Panc1 (cell line): ENCODE measurements around the gene SUV39H1. TPM values are rescaled to one million over a fixed set of nuclear protein-coding genes. Genes with fewer than 3 reads are reported as not detected.

Experiments
- ATAC-seq: fragments of 200-7000 bp; cut with Tn5 transposase; 2 replicates; pipeline ENCODE4 v1.9.1; 2020; ENCODE audit warnings: mild to moderate bottlenecking, moderate library complexity
- BruUV-seq: library from RNA; stranded (reverse); fragments of 400-500 nt; replicated peaks from 2 replicates; lab custom pipeline; 2021; lab: Mats Ljungman, UMichigan
- CTCF ChIA-PET: fragments of 300-600 bp; sonication (Branson Sonifier 250); formaldehyde crosslinking; loops from one replicate; lab custom pipeline; 2022; ENCODE audit warnings: antibody characterized with exemption; lab: Charles Lee
- POLR2A ChIA-PET: fragments of 300-600 bp; sonication (Branson Sonifier 250); formaldehyde crosslinking; loops from one replicate; lab custom pipeline; 2022; ENCODE audit warnings: antibody characterized with exemption; lab: Charles Lee
- DNase-seq: peaks from one replicate; pipeline ENCODE4 v3.0.0-alpha.2; 2010; ENCODE audit warnings: low read depth, low spot score
- H3K27ac ChIP-seq: 2 replicates; pipeline ENCODE4 v1.5.1; 2011; ENCODE audit warnings: mild to moderate bottlenecking, low read length, inconsistent platforms
- H3K27me3 ChIP-seq: fragments of 200-500 bp; sonication (Bioruptor generic); 2 replicates; pipeline ENCODE4 v1.6.0; 2014; ENCODE audit warnings: low read length, inconsistent platforms; ENCODE audit not compliant: control insufficient read depth, insufficient read depth
- H3K36me3 ChIP-seq: fragments of 200-500 bp; sonication (Bioruptor generic); 2 replicates; pipeline ENCODE4 v1.5.1; 2014; ENCODE audit warnings: inconsistent platforms, mild to moderate bottlenecking, low read length, moderate library complexity; ENCODE audit not compliant: control insufficient read depth, insufficient read depth
- H3K4me1 ChIP-seq: 2 replicates; pipeline ENCODE4 v1.5.1; 2011; ENCODE audit warnings: inconsistent platforms, mild to moderate bottlenecking, low read length, moderate library complexity; ENCODE audit not compliant: control insufficient read depth, insufficient read depth
- H3K4me3 ChIP-seq, 2 experiments: 2 replicates each; pipeline ENCODE4 v1.5.1; 2011 to 2012; ENCODE audit warnings: low read depth in 2 of 2, low read length in 2 of 2, mild to moderate bottlenecking in 2 of 2, inconsistent platforms in 1 of 2, moderate library complexity in 1 of 2
- H3K9me3 ChIP-seq: fragments of 200-500 bp; sonication (Bioruptor generic); 2 replicates; pipeline ENCODE4 v1.5.1; 2014; ENCODE audit warnings: low read depth, mild to moderate bottlenecking, inconsistent platforms, low read length, moderate library complexity; ENCODE audit not compliant: control insufficient read depth, insufficient read depth
- POLR2AphosphoS5 ChIP-seq: IDR thresholded peaks from 2 replicates; pipeline ENCODE4 v1.6.1; 2012; ENCODE audit warnings: mild to moderate bottlenecking, low read depth, low read length, moderate library complexity
- SIN3A ChIP-seq: IDR thresholded peaks from 2 replicates; pipeline ENCODE4 v1.6.1; 2012; ENCODE audit warnings: low read depth, mild to moderate bottlenecking, low read length, moderate library complexity, borderline replicate concordance; ENCODE audit not compliant: insufficient read depth
- TCF7L2 ChIP-seq: IDR thresholded peaks from 2 replicates; pipeline ENCODE4 v1.6.1; 2011; ENCODE audit warnings: mild to moderate bottlenecking, low read depth, low read length, inconsistent platforms
- in situ Hi-C: cut with HindIII; loops from 2 replicates; pipeline ENCODE4 v1.10.0; 2016; ENCODE audit warnings: low sequenced_read_pairs, low pct_unique_long_range_greater_than_20kb
- intact Hi-C: fragments of 100-400 bp; cut with micrococcal nuclease; formaldehyde crosslinking; loops from one replicate; pipeline ENCODE4 v1.10.0; 2022; ENCODE audit not compliant: unreplicated experiment
- total RNA-seq: library from RNA; stranded (reverse); gene quantifications from one replicate; pipeline ENCODE4 v1.2.1, GENCODE V29; 2021; ENCODE audit not compliant: unreplicated experiment
- TF ChIP-seq, protein P1 (sequence below): fragments of 450-650 bp; IDR thresholded peaks from 2 replicates; pipeline ENCODE4 v1.5.1; 2017; ENCODE audit warnings: mild to moderate bottlenecking
- TF ChIP-seq, protein P2 (sequence below), 2 experiments: IDR thresholded peaks; 2 replicates each; pipeline ENCODE4 v1.6.1; 2011 to 2012; ENCODE audit warnings: low read depth in 2 of 2, control low read depth in 1 of 2, low read length in 1 of 2, mild to moderate bottlenecking in 1 of 2, moderate library complexity in 1 of 2; ENCODE audit not compliant: insufficient read depth in 1 of 2

SUV39H1 gene
- total RNA-seq, 1 experiment from 2014 or later = 25.6 TPM

DNA sequence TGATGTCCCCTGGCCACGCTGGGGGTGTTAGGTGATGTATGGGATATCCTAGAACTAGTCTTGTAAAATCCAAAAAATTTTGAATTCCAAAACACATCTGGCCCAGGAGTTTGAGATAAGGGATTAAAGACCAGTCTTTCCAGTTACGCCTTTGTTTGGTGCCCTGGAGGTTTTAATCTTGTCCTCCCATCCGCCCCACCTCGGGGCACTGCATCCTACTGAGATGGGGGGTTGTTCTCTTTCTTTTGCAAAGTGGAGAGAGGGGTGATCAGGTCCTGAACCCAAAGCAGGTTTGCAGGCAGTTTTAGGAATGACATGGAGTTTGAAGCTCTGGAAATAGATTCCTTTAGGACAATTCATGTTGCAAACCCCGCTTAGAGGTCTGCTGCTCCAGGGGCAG lies 1.8 kb downstream of the SUV39H1 start:
- Histone ChIP-seq H3K9me3 (no peaks in the 10 kb centered on the region), H3K27ac (no peak overlapping the region; the same call in 1 of the 2 replicates), H3K4me1 (peaks cover 8% of the 10 kb centered on the region), H3K36me3 (peaks cover 4% of the 10 kb centered on the region; the same call in 1 of the 2 replicates), H3K4me3 (no peak overlapping the region), H3K27me3 (no peaks in the 10 kb centered on the region)
- DNase-seq (no peak), ATAC-seq (no peak)
- TF ChIP-seq, protein P1, sequence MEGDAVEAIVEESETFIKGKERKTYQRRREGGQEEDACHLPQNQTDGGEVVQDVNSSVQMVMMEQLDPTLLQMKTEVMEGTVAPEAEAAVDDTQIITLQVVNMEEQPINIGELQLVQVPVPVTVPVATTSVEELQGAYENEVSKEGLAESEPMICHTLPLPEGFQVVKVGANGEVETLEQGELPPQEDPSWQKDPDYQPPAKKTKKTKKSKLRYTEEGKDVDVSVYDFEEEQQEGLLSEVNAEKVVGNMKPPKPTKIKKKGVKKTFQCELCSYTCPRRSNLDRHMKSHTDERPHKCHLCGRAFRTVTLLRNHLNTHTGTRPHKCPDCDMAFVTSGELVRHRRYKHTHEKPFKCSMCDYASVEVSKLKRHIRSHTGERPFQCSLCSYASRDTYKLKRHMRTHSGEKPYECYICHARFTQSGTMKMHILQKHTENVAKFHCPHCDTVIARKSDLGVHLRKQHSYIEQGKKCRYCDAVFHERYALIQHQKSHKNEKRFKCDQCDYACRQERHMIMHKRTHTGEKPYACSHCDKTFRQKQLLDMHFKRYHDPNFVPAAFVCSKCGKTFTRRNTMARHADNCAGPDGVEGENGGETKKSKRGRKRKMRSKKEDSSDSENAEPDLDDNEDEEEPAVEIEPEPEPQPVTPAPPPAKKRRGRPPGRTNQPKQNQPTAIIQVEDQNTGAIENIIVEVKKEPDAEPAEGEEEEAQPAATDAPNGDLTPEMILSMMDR = no peak
- TF ChIP-seq, protein P2, sequence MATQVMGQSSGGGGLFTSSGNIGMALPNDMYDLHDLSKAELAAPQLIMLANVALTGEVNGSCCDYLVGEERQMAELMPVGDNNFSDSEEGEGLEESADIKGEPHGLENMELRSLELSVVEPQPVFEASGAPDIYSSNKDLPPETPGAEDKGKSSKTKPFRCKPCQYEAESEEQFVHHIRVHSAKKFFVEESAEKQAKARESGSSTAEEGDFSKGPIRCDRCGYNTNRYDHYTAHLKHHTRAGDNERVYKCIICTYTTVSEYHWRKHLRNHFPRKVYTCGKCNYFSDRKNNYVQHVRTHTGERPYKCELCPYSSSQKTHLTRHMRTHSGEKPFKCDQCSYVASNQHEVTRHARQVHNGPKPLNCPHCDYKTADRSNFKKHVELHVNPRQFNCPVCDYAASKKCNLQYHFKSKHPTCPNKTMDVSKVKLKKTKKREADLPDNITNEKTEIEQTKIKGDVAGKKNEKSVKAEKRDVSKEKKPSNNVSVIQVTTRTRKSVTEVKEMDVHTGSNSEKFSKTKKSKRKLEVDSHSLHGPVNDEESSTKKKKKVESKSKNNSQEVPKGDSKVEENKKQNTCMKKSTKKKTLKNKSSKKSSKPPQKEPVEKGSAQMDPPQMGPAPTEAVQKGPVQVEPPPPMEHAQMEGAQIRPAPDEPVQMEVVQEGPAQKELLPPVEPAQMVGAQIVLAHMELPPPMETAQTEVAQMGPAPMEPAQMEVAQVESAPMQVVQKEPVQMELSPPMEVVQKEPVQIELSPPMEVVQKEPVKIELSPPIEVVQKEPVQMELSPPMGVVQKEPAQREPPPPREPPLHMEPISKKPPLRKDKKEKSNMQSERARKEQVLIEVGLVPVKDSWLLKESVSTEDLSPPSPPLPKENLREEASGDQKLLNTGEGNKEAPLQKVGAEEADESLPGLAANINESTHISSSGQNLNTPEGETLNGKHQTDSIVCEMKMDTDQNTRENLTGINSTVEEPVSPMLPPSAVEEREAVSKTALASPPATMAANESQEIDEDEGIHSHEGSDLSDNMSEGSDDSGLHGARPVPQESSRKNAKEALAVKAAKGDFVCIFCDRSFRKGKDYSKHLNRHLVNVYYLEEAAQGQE (IDR thresholded peaks at IDR 0.05; ENCODE audit: insufficient read depth in 1 of 2, low read depth in 2 of 2, low read length in 1 of 2) = no peak
- TF ChIP-seq SIN3A = no peak
- no peak for TF ChIP-seq POLR2AphosphoS5
- no peak for TF ChIP-seq TCF7L2
- CTCF ChIA-PET = no interaction called here
- in situ Hi-C loops (no loop called here), intact Hi-C loops (no loop called here)
- POLR2A ChIA-PET = no interaction called here
- no TSS peak for BruUV-seq

DNA sequence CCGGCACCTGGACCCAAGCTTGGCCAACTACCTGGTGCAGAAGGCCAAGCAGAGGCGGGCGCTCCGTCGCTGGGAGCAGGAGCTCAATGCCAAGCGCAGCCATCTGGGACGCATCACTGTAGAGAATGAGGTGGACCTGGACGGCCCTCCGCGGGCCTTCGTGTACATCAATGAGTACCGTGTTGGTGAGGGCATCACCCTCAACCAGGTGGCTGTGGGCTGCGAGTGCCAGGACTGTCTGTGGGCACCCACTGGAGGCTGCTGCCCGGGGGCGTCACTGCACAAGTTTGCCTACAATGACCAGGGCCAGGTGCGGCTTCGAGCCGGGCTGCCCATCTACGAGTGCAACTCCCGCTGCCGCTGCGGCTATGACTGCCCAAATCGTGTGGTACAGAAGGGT lies 3.7 kb downstream of the SUV39H1 start:
- DNase-seq (no peak), ATAC-seq (no peak)
- ChIA-PET CTCF (no interaction called here), POLR2A (no interaction called here)
- in situ Hi-C loops (no loop called here), intact Hi-C loops (no loop called here)
- Histone ChIP-seq H3K4me3 (no peak overlapping the region), H3K9me3 (no peaks in the 10 kb centered on the region), H3K27me3 (no peaks in the 10 kb centered on the region), H3K4me1 (peaks cover 12% of the 10 kb centered on the region), H3K27ac (no peak overlapping the region), H3K36me3 (peaks cover 4% of the 10 kb centered on the region; the same call in 1 of the 2 replicates)
- TF ChIP-seq, protein P1 = no peak
- TF ChIP-seq TCF7L2 (no peak), POLR2AphosphoS5 (no peak), SIN3A (no peak)
- TF ChIP-seq, protein P2 (IDR thresholded peaks at IDR 0.05; ENCODE audit: insufficient read depth in 1 of 2, low read depth in 2 of 2, low read length in 1 of 2) = no peak
- BruUV-seq = no TSS peak
